Esophagus squamous epithelium (tissue), 5 donors: Measurements from ENCODE around the gene PGAP2. TPM values are rescaled to one million over a fixed set of nuclear protein-coding genes. Genes with fewer than 3 reads are reported as not detected.

Experiments used
- DNase-seq: peaks from one replicate; lab custom pipeline; 2025; lab: John Stamatoyannopoulos, UW
- H3K27ac ChIP-seq, 4 donors: fragments of 200-600 bp; sonication (generic); one replicate each; pipeline ENCODE4 v1.5.1; 2016 to 2019; ENCODE audit warnings: mild to moderate bottlenecking in 1 of 4
- H3K27me3 ChIP-seq, 4 donors: fragments of 200-600 bp; sonication (generic); 1 replicate in 3 of 4; 2 replicates in 1 of 4; pipeline versions ENCODE4 v1.5.1 to v1.6.0; 2017 to 2021; ENCODE audit warnings: antibody characterized with exemption in 1 of 4
- H3K36me3 ChIP-seq, 3 donors: fragments of 200-600 bp; sonication (generic); one replicate each; pipeline ENCODE4 v1.5.1; 2016 to 2019
- H3K4me1 ChIP-seq, 3 donors: fragments of 200-600 bp; sonication (generic); one replicate each; pipeline ENCODE4 v1.5.1; 2017 to 2019
- H3K4me3 ChIP-seq, 4 donors: fragments of 200-600 bp; sonication (generic); 1 replicate in 3 of 4; 2 replicates in 1 of 4; pipeline ENCODE4 v1.5.1; 2016 to 2019; ENCODE audit warnings: mild to moderate bottlenecking in 2 of 4, moderate library complexity in 1 of 4
- H3K9me3 ChIP-seq, 3 donors: fragments of 200-600 bp; sonication (generic); one replicate each; pipeline ENCODE4 v1.5.1; 2016 to 2019
- CTCF ChIP-seq, 6 experiments: fragments of 450-650 bp in 4 of 6; fragments of 200-600 bp in 2 of 6; sonication (generic) in 2 of 6; IDR thresholded peaks; one replicate each; pipeline ENCODE4 v1.5.1; 2016 to 2019; ENCODE audit warnings: antibody characterized with exemption in 6 of 6, mild to moderate bottlenecking in 4 of 6, moderate library complexity in 4 of 6
- POLR2A ChIP-seq, 4 donors: fragments of 450-650 bp; IDR thresholded peaks; one replicate each; pipeline ENCODE4 v1.6.1; 2017; ENCODE audit warnings: antibody characterized with exemption in 4 of 4, mild to moderate bottlenecking in 4 of 4, moderate library complexity in 3 of 4
- WGBS, 2 donors: methylation state at CpG; one replicate each; pipeline ENCODE4 v1.1.5; 2018; 5-methylcytosine and 5-hydroxymethylcytosine counted together
- intact Hi-C: fragments of 100-400 bp; cut with DNase I; formaldehyde crosslinking; loops from one replicate; pipeline ENCODE4 v1.15.0; 2022
- total RNA-seq, 4 donors: library from RNA; depleted of rRNA; stranded (reverse); fragments of >200 nt; gene quantifications; one replicate each; pipeline ENCODE4 v1.1.0, GENCODE V29; 2016
- donor health status: DM: yes; HTN: yes; CAD: no.

The PGAP2 gene
- total RNA-seq, 4 donors from 2014 or later = 10.8 to 30.8 (median 27.5) TPM

GRCh38 chr11:3840004-3840869 is 31.9 kb downstream of the PGAP2 start:
- peak overlapping the region; percentile 75 to 98 (median 87) for H3K4me3 ChIP-seq
- no peaks in the 10 kb centered on the region for H3K36me3 ChIP-seq
- 3 to 6% methylated on average over 10 to 20 of the region's 46 CpGs for WGBS, 2 donors
- H3K9me3 ChIP-seq = no peaks in the 10 kb centered on the region
- intact Hi-C loops = no loop called here
- TF ChIP-seq CTCF (IDR thresholded peaks at IDR 0.05) (no peak), POLR2A (IDR thresholded peaks at IDR 0.05) (peak in 1 of 4 donors; percentile 72)
- no peak for DNase-seq
- H3K27me3 ChIP-seq = no peaks in the 10 kb centered on the region
- peaks cover 21 to 62% (median 42%) of the 10 kb centered on the region in 3 donors for H3K4me1 ChIP-seq
- H3K27ac ChIP-seq = peak overlapping the region; percentile 98 to 100 (median 99)

GRCh38 chr11:3840870-3841425 is 32.6 kb downstream of the PGAP2 start, which contains the start of gene RHOG:
Gene RHOG (minus strand): TSS chr11:3840959. CDS start chr11:3828138, 12,821 bp downstream.
- no peaks in the 10 kb centered on the region for H3K36me3 ChIP-seq
- peak; percentile 85 for DNase-seq
- intact Hi-C loops = no loop called here
- H3K4me1 ChIP-seq = peaks cover 14 to 62% (median 35%) of the 10 kb centered on the region in 3 donors
- TF ChIP-seq CTCF (IDR thresholded peaks at IDR 0.05) = no peak
- TF ChIP-seq POLR2A (IDR thresholded peaks at IDR 0.05) = no peak
- no peaks in the 10 kb centered on the region for H3K9me3 ChIP-seq
- peak within 1 kb of the TSS; percentile 98 to 100 (median 99) for H3K27ac ChIP-seq
- WGBS, 2 donors = no CpG with 5 or more reads among the region's 42 CpGs
- no peaks in the 10 kb centered on the region for H3K27me3 ChIP-seq
- peak within 1 kb of the TSS; percentile 75 to 98 (median 87) for H3K4me3 ChIP-seq

- H3K9me3 ChIP-seq = no peaks in the 10 kb centered on the region
- no peaks in the 10 kb centered on the region for H3K27me3 ChIP-seq
- 38 to 60% methylated on average over 16 to 27 of the region's 44 CpGs for WGBS, 2 donors
- intact Hi-C loops = no loop called here
- peak overlapping the region; percentile 98 to 100 (median 99) for H3K27ac ChIP-seq
- H3K4me1 ChIP-seq = peaks cover 14 to 59% (median 28%) of the 10 kb centered on the region in 3 donors
- peak overlapping the region; percentile 75 to 98 (median 87) for H3K4me3 ChIP-seq
- TF ChIP-seq CTCF (IDR thresholded peaks at IDR 0.05) (peak; percentile 52 to 79 (median 66)), POLR2A (IDR thresholded peaks at IDR 0.05) (peak in 1 of 4 donors; percentile 49)
- DNase-seq = peak; percentile 85
- no peaks in the 10 kb centered on the region for H3K36me3 ChIP-seq
Measured at GRCh38 chr11:3841426-3842350, 33.3 kb downstream of the PGAP2 start.

- H3K27me3 ChIP-seq = no peaks in the 10 kb centered on the region
- no peaks in the 10 kb centered on the region for H3K9me3 ChIP-seq
- H3K36me3 ChIP-seq = no peaks in the 10 kb centered on the region
- no peak overlapping the region for H3K27ac ChIP-seq
- H3K4me3 ChIP-seq = no peak overlapping the region
- intact Hi-C loops = no loop called here
- 90 to 92% methylated on average over 3 of the region's 3 CpGs for WGBS, 2 donors
- DNase-seq = no peak
- H3K4me1 ChIP-seq = peaks cover 8 to 43% (median 14%) of the 10 kb centered on the region in 3 donors
- TF ChIP-seq POLR2A (IDR thresholded peaks at IDR 0.05) = no peak
- no peak for TF ChIP-seq CTCF (IDR thresholded peaks at IDR 0.05)
Measured at GRCh38 chr11:3843326-3843725, 35.0 kb downstream of the PGAP2 start.
